LNCaP clone FGC (cell line): ENCODE measurements around the gene TRIM33.
"Not testable (repeated sequence)": the region's sequence is repeated elsewhere in the genome, so short reads cannot be mapped to it uniquely, and the experiment has no call there.

Experiments
- DNase-seq: peaks from one replicate; pipeline ENCODE4 v3.0.0-alpha.2; 2011; ENCODE audit warnings: low read depth
- H3K4me3 ChIP-seq: 2 replicates; pipeline ENCODE4 v1.5.1; 2011; ENCODE audit warnings: mild to moderate bottlenecking, low read depth, low read length, control low read depth
- CTCF ChIP-seq: IDR thresholded peaks from 2 replicates; pipeline ENCODE4 v1.5.1; 2012; ENCODE audit warnings: mild to moderate bottlenecking; ENCODE audit not compliant: control insufficient read depth, insufficient read depth; ENCODE audit errors: extremely low read depth

Gene TRIM33

GRCh38 chr1:114367810-114368209, 143.2 kb downstream of the TRIM33 start:
- no peak for TF ChIP-seq CTCF
- H3K4me3 ChIP-seq: no peak overlapping the region
- no peak for DNase-seq

- not testable (repeated sequence) for DNase-seq, H3K4me3 ChIP-seq
Measured at GRCh38 chr1:114363230-114363629, 147.8 kb downstream of the TRIM33 start.

- no peak overlapping the region for H3K4me3 ChIP-seq
- TF ChIP-seq CTCF: no peak
- DNase-seq: no peak
Measured at GRCh38 chr1:114359791-114360190, 151.2 kb downstream of the TRIM33 start.

- DNase-seq: no peak
Measured at GRCh38 chr1:114355240-114355639, 155.8 kb downstream of the TRIM33 start.

GRCh38 chr1:114353262-114353661, 157.7 kb downstream of the TRIM33 start:
- DNase-seq: no peak
- no peak for TF ChIP-seq CTCF
- H3K4me3 ChIP-seq: no peak overlapping the region

More at GRCh38 chr1:114355240-114355639, 155.8 kb downstream of the TRIM33 start:
- no peak for TF ChIP-seq CTCF
- no peak overlapping the region for H3K4me3 ChIP-seq

- DNase-seq: no peak
- TF ChIP-seq CTCF: no peak
- H3K4me3 ChIP-seq: no peak overlapping the region
Measured at GRCh38 chr1:114352797-114353196, 158.2 kb downstream of the TRIM33 start.

- no peak for DNase-seq
- no peak for TF ChIP-seq CTCF
- H3K4me3 ChIP-seq: no peak overlapping the region
Measured at GRCh38 chr1:114350731-114351445, 160.1 kb downstream of the TRIM33 start.
